ENCODE data around the gene USH2A.

The USH2A gene

GRCh38 chr1:215780641-215781040 is 642.6 kb downstream of the USH2A start:
- no peak for DNase-seq (ENCODE audit: low read depth in 2 of 2)

- DNase-seq (ENCODE audit: low read depth in 2 of 2): no peak
Observed at GRCh38 chr1:215780139-215780538, 643.1 kb downstream of the USH2A start.

GRCh38 chr1:215779729-215780128 is 643.5 kb downstream of the USH2A start:
- DNase-seq (ENCODE audit: low read depth in 2 of 2): no peak

GRCh38 chr1:215777370-215777925 is 645.8 kb downstream of the USH2A start:
- DNase-seq (ENCODE audit: low read depth in 2 of 2): no peak

GRCh38 chr1:215776336-215776735 is 646.9 kb downstream of the USH2A start:
- DNase-seq (ENCODE audit: low read depth in 2 of 2): no peak

GRCh38 chr1:215772151-215772550 is 651.1 kb downstream of the USH2A start:
- no peak for DNase-seq (ENCODE audit: low read depth in 2 of 2)

- DNase-seq (ENCODE audit: low read depth in 2 of 2): no peak
Observed at GRCh38 chr1:215768303-215768702, 654.9 kb downstream of the USH2A start.

GRCh38 chr1:215767761-215768160 is 655.5 kb downstream of the USH2A start:
- DNase-seq (ENCODE audit: low read depth in 2 of 2): no peak

GRCh38 chr1:215766521-215766920 is 656.7 kb downstream of the USH2A start:
- DNase-seq (ENCODE audit: low read depth in 2 of 2): no peak

- no peak for DNase-seq (ENCODE audit: low read depth in 2 of 2)
Observed at GRCh38 chr1:215765833-215766232, 657.4 kb downstream of the USH2A start.

GRCh38 chr1:215761446-215761845 is 661.8 kb downstream of the USH2A start:
- no peak for DNase-seq (ENCODE audit: low read depth in 2 of 2)

GRCh38 chr1:215754112-215754511 is 669.1 kb downstream of the USH2A start:
- no peak for DNase-seq (ENCODE audit: low read depth in 2 of 2)

- no peak for DNase-seq (ENCODE audit: low read depth in 2 of 2)
Observed at GRCh38 chr1:215749414-215749813, 673.8 kb downstream of the USH2A start.

- DNase-seq (ENCODE audit: low read depth in 2 of 2): no peak
Observed at GRCh38 chr1:215748431-215748830, 674.8 kb downstream of the USH2A start.

GRCh38 chr1:215744419-215744818 is 678.8 kb downstream of the USH2A start:
- no peak for DNase-seq (ENCODE audit: low read depth in 2 of 2)

GRCh38 chr1:215739025-215739424 is 684.2 kb downstream of the USH2A start:
- DNase-seq (ENCODE audit: low read depth in 2 of 2): no peak

GRCh38 chr1:215731699-215732098 is 691.5 kb downstream of the USH2A start:
- DNase-seq (ENCODE audit: low read depth in 2 of 2): no peak

GRCh38 chr1:215730600-215730999 is 692.6 kb downstream of the USH2A start:
- no peak for DNase-seq (ENCODE audit: low read depth in 2 of 2)

GRCh38 chr1:215728169-215728568 is 695.1 kb downstream of the USH2A start:
- no peak for DNase-seq (ENCODE audit: low read depth in 2 of 2)

- no peak for DNase-seq (ENCODE audit: low read depth in 2 of 2)
Observed at GRCh38 chr1:215720126-215720525, 703.1 kb downstream of the USH2A start.

GRCh38 chr1:215719552-215719951 is 703.7 kb downstream of the USH2A start:
- no peak for DNase-seq (ENCODE audit: low read depth in 2 of 2)

GRCh38 chr1:215718575-215719287 is 704.5 kb downstream of the USH2A start:
- DNase-seq (ENCODE audit: low read depth in 2 of 2): no peak

GRCh38 chr1:215717677-215718426 is 705.4 kb downstream of the USH2A start:
- no peak for DNase-seq (ENCODE audit: low read depth in 2 of 2)

All from stimulated activated CD8-positive, alpha-beta memory T cell treated with anti-CD3 and anti-CD28 coated beads, Interleukin-2, amount 100 ng/mL, for 1 hour (primary cell).